ENCODE data around the gene ERC1.
"Not testable (repeated sequence)": the region's sequence is repeated elsewhere in the genome, so short reads cannot be mapped to it uniquely, and the experiment has no call there.

Gene ERC1

DNA sequence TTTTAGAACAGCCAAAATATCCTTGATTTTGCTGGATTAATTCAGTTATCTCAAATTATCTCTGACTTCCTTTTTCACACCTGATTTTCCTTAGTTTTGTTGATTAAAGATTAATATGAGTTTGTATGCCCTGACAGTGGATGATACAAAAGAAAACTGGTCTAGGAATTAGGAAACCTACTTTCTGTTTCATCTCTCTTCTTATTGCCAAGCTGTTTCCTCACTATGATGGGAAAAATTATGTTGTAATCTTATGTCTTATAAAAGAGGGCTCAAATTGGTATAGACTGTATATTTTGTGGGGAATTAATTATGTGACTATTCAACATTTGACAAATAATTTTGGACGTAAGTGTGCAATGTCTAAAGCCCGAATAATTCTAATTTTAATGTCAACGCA, 331.8 kb downstream of the ERC1 start:
- no peak for DNase-seq (ENCODE audit: low spot score)

DNA sequence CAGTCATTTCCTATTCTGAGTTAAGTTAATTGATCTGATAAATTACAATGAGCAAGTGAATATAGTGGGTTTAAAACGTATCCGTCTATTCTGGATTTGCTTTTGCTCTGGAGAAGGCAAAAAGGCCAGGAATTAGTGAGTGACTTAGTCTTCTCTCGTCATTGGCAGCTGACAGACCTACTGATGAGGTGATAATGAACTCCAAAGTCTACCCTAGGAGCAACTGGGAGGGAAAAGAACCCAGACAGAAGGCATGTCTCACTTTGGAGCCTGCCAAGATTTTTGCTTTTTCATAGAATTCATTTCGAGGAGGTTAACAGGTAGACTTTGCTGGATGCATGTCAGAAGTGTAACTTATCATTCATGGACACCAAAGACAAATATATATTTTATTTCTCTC, 333.1 kb downstream of the ERC1 start:
- DNase-seq (ENCODE audit: low spot score) = no peak

DNA sequence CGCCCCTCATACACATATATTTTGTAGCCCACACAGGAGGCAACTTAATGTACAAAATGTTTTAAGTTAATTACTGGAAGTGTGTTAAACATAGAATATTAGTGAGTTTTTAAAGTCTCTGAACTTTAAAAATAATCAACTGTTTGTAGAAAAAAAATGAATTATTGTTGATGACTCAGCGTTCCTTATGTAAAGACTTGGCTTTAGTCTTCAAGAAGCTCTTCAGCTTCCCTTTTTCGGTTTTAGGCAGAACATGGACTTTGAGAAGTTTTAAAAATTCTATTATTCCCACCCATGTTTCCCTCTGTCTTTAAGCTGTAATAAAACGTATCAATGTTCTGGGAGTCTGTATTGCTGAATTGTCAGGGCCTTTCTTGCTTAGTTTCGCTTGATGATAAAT, 333.9 kb downstream of the ERC1 start:
- DNase-seq (ENCODE audit: low spot score) = no peak

DNA sequence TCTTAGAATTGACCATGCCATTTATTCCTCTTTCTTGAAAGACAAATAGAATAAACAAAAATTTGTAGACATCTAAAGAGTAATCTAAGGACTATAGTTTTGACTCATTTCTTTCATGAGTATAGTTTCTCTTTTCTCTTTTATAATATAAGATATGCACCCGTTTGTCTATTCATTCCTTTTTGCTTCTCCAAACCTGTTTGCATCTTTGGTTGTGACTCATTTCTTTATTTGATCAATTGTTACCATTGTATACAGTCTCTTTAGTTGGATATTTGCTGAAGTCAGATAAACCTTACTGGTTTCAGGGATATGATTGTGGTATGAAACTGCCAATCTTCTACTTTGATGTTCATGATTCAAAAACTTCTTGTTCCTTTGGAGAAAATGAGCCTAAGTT, 334.6 kb downstream of the ERC1 start:
- no peak for DNase-seq (ENCODE audit: low spot score)

DNA sequence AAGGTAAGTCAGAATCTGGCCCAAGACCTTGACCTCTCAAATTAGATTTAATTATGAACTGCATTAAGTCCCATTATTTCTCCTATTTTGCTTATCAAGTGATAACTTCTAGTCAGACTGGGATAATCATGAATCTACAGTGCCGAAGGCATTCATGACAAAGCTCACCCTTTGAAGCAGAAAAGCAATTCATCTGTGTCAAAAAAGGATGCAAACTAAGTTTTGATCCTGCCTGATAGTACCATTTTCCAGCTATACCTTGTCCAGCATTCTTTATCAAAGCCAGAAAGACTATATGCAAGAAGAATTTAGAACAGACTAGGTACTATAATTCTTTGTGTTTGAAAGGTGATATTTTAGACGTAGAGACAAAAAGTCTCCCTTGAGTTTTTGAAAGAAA, 335.2 kb downstream of the ERC1 start:
- DNase-seq (ENCODE audit: low spot score) = no peak

DNA sequence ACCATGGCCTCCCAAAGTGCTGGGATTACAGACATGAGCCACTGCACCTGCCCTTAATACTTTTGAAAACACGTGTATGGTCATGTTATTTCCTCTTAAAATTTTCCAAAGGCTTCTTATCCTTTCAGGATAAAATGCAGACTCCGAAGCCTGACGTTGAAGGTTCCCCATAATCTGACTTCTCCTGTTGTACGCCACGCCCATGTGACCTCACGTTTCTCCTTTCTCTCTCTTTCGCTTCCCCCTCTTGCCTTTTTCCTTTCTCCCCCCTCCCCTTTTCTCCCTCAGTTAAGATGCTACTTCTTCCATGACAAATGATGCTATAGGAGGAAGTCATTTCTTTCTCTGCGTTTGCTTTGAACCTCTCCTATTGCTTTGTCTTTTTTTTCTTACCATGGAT, 337.4 kb downstream of the ERC1 start:
- DNase-seq (ENCODE audit: low spot score) = no peak

DNA sequence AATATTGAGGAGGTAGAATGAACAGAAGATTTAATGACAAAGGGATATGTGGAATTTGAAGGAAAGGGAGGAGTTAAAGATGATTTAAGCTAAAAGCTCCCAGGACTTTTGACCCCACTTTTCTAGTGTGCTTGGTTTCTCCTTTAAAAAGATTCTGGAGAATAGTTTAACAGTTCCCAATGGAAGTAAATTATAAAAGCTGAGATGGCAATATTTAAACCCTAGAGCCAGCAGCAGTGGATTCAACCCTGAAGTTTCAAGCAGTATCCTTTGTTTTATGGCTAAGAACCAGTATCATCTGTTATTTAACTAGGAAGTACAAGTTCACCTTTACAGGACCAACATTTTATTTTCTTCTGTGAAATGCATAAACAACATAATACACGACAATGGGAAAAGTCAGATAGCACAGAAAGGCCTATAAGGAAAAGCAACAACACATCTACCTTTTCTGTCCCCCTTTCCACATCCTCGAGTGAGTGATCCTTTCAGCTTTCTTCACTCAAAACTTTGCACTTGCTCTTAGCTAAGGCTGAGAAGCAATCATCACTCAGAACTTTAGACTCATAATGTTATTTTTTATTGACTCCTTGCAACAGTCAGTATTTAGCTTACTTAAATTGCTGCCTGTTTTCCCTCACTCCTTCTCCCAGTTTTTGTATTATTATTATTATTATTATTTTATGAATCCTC, 338.9 kb downstream of the ERC1 start:
- no peak for DNase-seq (ENCODE audit: low spot score)

DNA sequence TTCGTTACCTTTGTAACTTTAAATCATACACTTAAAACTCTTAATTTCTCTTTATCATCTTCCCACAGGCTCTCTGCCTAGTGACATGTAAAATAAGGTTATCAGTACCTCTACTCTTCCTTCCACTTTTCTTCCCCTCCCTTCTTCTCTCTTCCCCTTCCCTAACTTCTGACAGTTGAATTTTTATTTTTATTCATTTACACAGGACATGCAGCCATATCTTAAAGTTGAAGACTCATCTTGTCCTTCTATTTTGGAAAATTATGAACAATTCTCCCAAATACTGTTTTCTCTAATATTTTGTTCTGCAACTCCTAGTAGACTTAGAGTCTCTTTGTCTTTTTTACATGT, 339.4 kb downstream of the ERC1 start:
- DNase-seq (ENCODE audit: low spot score) = no peak

DNA sequence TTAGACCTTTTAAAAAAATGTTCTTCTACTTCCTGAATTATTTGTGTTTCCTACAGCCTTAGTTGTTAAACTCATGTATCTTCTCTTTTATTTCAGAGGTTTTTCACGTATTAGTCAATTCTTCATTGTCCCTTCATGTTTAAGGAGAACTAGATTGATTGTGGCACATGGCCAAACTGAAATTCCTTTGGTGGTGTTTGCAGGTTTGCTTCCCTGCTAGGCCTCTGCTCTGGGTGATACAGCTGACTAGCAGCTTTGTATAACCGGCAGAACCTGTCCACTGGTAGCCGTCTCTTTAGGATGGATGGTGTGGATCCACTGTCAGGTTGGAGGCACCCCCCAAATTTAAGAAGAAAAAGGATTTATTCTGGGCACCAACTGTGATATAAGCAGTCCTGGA, 341.3 kb downstream of the ERC1 start:
- no peak for DNase-seq (ENCODE audit: low spot score)

DNA sequence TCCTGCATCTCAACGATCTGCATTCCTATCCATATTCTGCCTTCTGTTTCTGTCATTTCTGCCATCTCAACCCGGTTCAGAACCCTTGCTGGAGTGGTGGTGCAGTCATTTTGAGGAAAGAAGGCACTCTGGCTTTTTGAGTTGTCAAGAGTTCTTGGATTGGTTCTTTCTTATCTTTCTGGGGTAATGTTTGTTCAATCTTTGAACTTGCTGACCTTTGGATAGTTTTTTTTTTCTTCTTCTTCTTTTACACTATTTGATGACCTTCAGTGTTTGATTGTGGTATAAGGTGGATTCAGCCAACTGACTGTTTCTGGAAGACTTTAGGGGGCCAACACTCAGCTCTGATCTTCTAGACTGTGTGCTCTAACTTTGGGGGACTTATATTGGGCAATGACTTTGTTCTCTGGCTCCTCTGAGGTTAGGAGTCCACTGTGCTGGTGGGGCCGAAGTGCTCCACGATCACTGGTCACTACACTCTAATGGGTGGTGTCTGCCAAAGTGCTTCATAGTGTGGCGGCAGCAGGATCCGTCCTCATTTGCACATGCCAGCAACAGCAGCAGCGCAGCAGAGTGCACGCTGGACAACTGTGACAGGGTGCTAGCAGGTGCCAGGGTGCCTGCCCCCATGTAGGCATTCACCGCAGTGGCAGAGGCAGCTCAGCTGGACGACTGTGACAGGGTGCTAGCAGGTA, 347.6 kb downstream of the ERC1 start:
- no peak for DNase-seq (ENCODE audit: low spot score)

DNA sequence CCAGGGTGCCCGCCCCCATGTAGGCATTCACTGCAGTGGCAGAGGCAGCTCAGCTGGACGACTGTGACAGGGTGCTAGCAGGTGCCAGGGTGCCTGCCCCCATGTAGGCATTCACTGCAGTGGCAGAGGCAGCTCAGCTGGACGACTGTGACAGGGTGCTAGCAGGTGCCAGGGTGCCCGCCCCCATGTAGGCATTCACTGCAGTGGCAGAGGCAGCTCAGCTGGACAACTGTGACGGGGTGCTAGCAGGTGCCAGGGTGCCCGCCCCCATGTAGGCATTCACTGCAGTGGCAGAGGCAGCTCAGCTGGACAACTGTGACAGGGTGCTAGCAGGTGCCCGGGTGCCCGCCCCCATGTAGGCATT, 348.1 kb downstream of the ERC1 start:
- DNase-seq (ENCODE audit: low spot score) = not testable (repeated sequence)

DNA sequence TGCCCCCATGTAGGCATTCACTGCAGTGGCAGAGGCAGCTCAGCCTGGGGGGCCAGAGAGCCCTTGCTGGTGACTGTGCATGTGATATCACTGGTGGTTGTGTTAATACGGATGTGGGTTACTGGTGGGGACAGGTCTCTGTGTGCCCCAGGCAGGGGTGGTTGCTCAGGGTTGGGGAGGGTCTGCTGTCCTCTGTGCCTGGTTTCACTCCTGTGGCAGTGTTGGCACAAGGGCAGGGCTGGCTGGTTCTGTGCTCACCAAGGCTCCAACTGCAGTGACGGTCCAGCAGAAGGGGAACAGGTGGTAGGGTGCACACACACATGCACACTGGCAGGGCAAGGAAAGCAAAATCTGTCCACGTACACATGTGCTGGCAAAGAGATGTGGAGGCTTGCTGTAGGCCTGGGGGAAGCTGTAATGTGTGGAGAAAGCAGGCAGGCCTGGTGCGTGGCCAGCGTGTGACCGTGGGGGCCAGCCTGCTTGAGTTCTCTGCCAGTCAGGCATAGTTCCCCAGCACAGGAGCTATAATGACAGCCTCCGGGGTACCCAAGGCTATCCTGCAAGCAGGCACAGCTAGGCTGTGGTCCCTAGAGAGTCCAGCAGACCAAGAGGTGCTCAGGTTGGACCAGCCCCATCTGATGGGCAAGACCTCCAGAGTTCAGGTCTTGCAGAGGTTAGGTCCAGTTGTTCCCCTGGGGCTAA, 348.7 kb downstream of the ERC1 start:
- no peak for DNase-seq (ENCODE audit: low spot score)

DNA sequence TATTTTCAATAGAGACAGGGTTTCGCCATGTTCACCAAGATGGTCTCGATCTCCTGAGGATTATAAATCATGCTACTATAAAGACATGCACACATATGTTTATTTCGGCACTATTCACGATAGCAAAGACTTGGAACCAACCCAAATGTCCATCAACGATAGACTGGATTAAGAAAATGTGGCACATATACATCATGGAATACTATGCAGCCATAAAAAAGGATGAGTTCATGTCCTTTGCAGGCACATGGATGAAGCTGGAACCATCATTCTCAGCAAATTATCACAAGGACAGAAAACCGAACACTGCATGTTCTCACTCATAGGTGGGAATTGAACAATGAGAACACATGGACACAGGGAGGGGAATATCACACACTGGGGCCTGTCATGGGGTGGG, 350.2 kb downstream of the ERC1 start:
- not testable (repeated sequence) for DNase-seq (ENCODE audit: low spot score)

DNA sequence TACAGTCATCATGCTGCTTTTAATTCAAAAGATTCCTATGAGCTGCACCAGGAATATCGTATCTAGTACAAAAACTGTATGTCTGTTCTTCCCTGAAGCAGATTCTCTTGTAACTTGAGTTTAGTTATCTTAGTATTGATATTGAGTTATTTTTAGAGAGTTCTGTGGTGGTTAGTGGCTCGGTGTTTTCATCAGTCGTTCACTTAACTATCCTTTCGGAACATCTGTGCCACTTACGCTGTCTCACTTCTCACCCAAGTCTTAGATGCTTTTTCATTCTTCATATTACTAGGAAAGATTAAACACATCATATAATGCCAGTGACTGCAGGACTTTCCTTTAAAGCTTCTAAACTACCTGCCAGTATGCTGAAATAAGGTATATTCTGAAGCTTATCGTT, 352.4 kb downstream of the ERC1 start:
- no peak for DNase-seq (ENCODE audit: low spot score)

DNA sequence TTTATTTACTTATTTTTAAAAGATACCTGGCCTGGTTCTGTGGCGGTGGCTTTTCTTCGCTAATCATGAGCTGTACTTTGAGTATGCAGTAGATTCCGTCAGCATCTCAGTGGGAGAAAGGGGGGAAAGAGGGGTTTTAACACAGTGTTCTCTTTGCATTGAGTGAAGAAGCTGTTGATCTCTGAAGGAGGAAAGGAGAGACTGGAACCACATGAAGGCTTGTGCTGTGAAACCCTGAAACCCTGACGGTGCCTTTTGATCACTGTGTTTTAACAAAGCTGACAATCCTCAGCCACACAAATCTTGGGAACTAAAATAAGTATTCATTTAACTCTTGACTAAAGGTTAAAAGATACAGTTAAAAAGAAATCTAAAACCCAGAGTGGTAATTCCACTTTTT, 353.2 kb downstream of the ERC1 start:
- no peak for DNase-seq (ENCODE audit: low spot score)

DNA sequence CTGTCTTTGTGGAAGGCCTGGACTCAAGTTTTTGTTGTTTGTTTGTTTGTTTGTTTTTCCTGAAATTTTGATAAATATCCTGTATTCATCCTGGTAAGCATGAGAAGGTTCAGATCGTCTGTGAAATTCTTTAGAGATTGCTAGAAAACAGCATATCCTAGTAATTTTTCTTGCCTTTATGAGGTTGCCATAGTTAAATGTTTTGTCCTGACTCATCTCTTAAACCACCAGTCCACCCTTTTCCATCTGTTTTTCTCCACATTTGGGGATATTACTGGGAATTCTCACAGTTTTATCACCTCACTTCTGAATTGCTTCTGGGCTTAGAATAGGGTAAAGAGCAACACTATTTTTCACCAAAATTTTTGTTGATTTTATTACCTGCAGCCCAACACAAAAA, 355.1 kb downstream of the ERC1 start:
- DNase-seq (ENCODE audit: low spot score) = peak; percentile 74

DNA sequence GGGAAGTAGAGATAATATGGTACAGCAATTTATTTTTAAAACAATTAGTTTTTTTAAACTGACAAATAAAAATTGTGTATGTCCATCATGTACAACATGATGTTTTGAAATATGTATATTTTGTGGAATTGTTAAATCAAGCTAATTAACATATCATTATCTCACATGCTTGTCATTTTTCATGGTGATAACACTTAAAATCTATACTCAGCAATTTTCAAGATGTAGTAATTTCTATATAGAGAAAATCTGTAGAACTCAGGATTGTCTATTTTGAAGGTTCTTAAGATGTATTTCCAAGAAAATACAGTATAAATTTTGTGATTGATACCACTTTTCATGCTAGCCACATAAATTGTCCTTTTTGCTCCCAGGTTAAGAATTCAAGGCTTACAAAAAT, 356.3 kb downstream of the ERC1 start:
- DNase-seq (ENCODE audit: low spot score) = no peak

DNA sequence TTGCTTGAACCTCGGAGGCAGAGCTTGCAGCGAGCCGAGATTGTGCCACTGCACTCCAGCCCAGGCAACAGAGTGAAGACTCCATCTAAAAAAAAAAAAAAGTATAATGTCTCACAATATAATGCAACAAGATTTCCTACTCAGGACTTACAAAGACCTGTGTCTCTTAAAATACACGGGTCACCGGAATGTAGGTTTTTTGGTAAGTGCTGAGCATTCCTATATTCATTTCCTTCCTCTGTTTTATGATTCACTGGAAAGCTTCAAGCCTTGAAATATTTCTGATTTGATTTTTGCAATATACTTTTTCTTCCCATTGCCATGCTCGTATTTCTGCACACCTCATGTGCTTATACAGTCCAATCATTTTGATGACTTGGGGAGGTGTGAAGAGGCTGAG, 357.6 kb downstream of the ERC1 start:
- DNase-seq (ENCODE audit: low spot score) = no peak

DNA sequence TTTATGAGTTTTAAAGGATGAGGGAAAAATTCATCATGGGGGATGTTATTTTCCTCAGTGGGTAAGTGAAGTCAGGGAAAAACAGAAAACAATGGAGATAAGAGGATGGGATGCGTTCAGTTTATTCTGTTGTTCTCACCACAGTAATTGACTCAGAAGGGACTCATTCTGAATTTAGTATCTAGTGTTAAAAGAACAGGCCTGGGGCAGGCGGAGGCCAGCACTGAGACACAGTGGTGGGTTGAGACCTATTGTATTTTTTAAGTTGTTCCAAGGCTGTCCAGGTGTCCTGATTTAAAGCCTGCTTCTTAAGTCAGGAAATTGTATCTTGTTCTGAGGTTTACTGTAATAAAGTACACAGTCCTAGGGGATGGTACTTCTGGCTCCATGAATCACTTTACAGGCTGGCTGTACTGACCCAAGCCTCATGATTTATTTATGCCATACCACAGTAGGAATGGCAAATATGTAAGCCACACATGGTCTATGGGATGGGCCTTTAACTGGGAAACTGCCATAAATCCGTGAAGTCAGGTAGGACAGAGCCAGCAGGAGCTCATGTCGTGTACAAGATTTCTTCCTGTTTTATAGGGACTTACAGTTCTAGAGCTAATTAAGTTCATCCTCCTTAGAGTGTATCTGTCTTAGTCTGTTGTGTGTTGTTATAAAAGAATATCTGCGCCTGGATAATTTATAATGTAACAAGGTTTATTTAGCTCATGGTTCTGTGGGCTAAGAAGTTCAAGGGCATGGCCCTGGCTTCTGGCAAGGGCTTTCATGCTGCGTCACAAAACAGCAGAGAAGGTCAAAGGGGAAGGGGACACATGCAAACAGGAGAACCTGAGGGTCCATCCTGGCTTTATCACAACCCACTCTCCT, 359.3 kb downstream of the ERC1 start:
- peak; percentile 80 for DNase-seq (ENCODE audit: low spot score)

DNA sequence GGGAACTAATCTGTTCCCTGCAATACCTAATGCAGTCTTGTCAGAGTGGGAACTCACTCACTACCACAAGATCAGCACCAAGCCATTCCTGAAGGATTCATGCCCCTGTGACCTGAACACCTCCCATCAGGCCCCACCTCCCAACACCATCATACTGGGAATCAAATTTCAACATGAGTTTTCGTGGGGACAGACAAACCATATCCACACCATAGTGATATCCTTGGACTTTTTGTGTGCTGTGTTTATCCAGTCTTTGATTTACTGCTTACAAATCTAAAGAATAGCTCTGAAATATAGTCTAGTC, 359.9 kb downstream of the ERC1 start:
- DNase-seq (ENCODE audit: low spot score) = no peak

DNA sequence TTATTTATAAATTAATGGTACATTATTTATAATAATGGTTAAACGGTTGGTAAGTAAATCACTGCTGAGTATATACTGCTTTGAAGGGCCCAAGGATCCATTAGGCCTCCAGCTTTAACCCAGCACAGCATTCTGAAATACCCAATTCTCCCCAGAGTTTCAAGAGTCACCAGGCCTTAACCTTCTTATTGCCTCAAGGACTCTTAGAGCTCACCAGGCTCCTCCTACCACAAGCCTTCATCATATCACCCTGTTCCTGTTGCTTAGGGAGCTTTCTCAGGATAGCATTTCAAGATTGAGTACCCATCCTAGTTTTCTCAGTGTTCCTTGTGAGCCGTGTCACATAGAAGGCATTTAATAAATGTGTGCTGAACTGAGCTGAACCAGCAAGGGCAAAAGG, 360.9 kb downstream of the ERC1 start:
- no peak for DNase-seq (ENCODE audit: low spot score)

DNA sequence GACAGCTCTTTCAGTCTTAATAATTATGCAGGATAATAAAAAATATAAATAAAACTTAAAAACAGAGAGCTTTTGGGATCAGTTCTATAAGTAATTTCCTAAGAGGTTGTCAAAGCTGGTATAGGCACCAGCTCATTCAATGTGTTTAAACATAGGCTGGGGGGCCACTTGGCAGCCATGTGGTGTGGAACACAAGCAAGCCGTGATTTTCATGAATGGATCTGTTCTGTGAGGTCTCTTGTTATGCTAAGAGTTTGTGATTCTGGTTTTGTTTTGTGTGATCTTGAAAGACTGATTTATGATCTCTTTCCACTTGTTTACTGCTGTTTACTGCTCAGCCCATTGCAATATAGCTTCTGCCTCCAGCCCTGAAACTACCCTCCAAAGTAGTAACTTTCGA, 362.4 kb downstream of the ERC1 start:
- no peak for DNase-seq (ENCODE audit: low spot score)

DNA sequence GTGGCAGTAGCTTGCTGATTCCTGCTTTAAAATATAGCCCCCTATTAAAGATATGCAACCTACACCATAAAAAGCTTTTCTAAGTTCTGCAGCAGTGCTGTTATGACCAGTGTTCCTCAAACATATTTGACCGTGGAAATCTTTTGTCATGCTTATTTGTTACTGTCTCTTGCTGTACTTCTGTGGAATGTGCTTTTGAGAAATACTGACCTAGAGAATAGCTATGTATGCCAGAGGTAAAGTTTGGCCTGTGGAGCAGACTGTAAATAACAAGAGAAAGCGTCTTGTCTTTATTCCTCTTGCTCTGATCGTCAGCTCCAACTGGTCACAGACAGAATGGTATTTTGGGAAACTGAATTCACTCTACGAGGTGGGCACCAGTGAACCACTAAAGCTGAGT, 364.4 kb downstream of the ERC1 start:
- DNase-seq (ENCODE audit: low spot score) = no peak

All from hepatic stellate cell (primary cell).